ENCODE measurements around the gene DCAF6. TPM values are rescaled to one million over a fixed set of nuclear protein-coding genes. Genes with fewer than 3 reads are reported as not detected.

The DCAF6 gene
- total RNA-seq, 1 donor from 2014 or later = 73.4 TPM

GRCh38 chr1:168081373-168082007, 145.0 kb downstream of the DCAF6 start:
- DNase-seq (ENCODE audit: low spot score in 2 of 2) = no peak
- no peak for FAIRE-seq

GRCh38 chr1:168082008-168082876, 145.8 kb downstream of the DCAF6 start:
- FAIRE-seq (no peak), DNase-seq (ENCODE audit: low spot score in 2 of 2) (peak; percentile 46 to 73)

GRCh38 chr1:168083456-168084325, 147.2 kb downstream of the DCAF6 start:
- FAIRE-seq (no peak), DNase-seq (ENCODE audit: low spot score in 2 of 2) (no peak)

GRCh38 chr1:168084396-168085231, 148.1 kb downstream of the DCAF6 start:
- no peak for FAIRE-seq
- DNase-seq (ENCODE audit: low spot score in 2 of 2) = no peak

- FAIRE-seq (no peak), DNase-seq (ENCODE audit: low spot score in 2 of 2) (no peak)
Measured at GRCh38 chr1:168085401-168085872, 149.0 kb downstream of the DCAF6 start.

GRCh38 chr1:168086438-168086837, 150.0 kb downstream of the DCAF6 start:
- FAIRE-seq (no peak), DNase-seq (ENCODE audit: low spot score in 2 of 2) (no peak)

GRCh38 chr1:168087696-168088095, 151.2 kb downstream of the DCAF6 start:
- DNase-seq (ENCODE audit: low spot score in 2 of 2) (no peak), FAIRE-seq (no peak)

GRCh38 chr1:168088511-168089325, 152.2 kb downstream of the DCAF6 start:
- no peak for DNase-seq (ENCODE audit: low spot score in 2 of 2)
- no peak for FAIRE-seq

GRCh38 chr1:168089326-168089978, 153.0 kb downstream of the DCAF6 start:
- no peak for DNase-seq (ENCODE audit: low spot score in 2 of 2)
- FAIRE-seq = no peak

- FAIRE-seq (no peak), DNase-seq (ENCODE audit: low spot score in 2 of 2) (no peak)
Measured at GRCh38 chr1:168089979-168090337, 153.5 kb downstream of the DCAF6 start.

- FAIRE-seq = no peak
- no peak for DNase-seq (ENCODE audit: low spot score in 2 of 2)
Measured at GRCh38 chr1:168090395-168090794, 153.9 kb downstream of the DCAF6 start.

GRCh38 chr1:168091063-168091462, 154.6 kb downstream of the DCAF6 start:
- DNase-seq (ENCODE audit: low spot score in 2 of 2) (no peak), FAIRE-seq (no peak)

- DNase-seq (ENCODE audit: low spot score in 2 of 2) (no peak), FAIRE-seq (no peak)
Measured at GRCh38 chr1:168091720-168092550, 155.5 kb downstream of the DCAF6 start.

GRCh38 chr1:168092566-168093355, 156.3 kb downstream of the DCAF6 start:
- FAIRE-seq (no peak), DNase-seq (ENCODE audit: low spot score in 2 of 2) (no peak)

GRCh38 chr1:168093616-168094015, 157.1 kb downstream of the DCAF6 start:
- FAIRE-seq = no peak
- DNase-seq (ENCODE audit: low spot score in 2 of 2) = no peak

GRCh38 chr1:168095476-168095875, 159.0 kb downstream of the DCAF6 start:
- FAIRE-seq = no peak
- no peak for DNase-seq (ENCODE audit: low spot score in 2 of 2)
